NT2/D1 (cell line): Measurements from ENCODE around the gene TMPRSS2.

Source experiments
- DNase-seq: peaks from one replicate; pipeline ENCODE4 v3.0.0-alpha.2; 2011; ENCODE audit warnings: low read depth, low spot score
- H3K27me3 ChIP-seq: 2 replicates; pipeline ENCODE4 v1.6.0; 2011; ENCODE audit warnings: mild to moderate bottlenecking; ENCODE audit not compliant: insufficient read length, insufficient read depth
- H3K36me3 ChIP-seq: 2 replicates; pipeline ENCODE4 v1.6.1; 2011; ENCODE audit warnings: mild to moderate bottlenecking, low read length, mixed read lengths; ENCODE audit not compliant: insufficient read depth, insufficient read length
- H3K4me1 ChIP-seq: 2 replicates; pipeline ENCODE4 v1.5.1; 2011; ENCODE audit not compliant: insufficient read depth, insufficient read length
- H3K4me3 ChIP-seq: 2 replicates; pipeline ENCODE4 v1.5.1; 2011; ENCODE audit warnings: low read depth; ENCODE audit not compliant: insufficient read length
- H3K9ac ChIP-seq: 2 replicates; pipeline ENCODE4 v1.6.0; 2011; ENCODE audit warnings: low read depth; ENCODE audit not compliant: insufficient read length
- H3K9me3 ChIP-seq: 2 replicates; pipeline ENCODE4 v1.5.1; 2011; ENCODE audit warnings: mild to moderate bottlenecking, low read length; ENCODE audit not compliant: insufficient read depth
- SUZ12 ChIP-seq: IDR thresholded peaks from 2 replicates; pipeline ENCODE4 v1.6.1; 2011; ENCODE audit not compliant: insufficient read length, insufficient read depth; ENCODE audit errors: extremely low read depth
- YY1 ChIP-seq: IDR thresholded peaks from 2 replicates; pipeline ENCODE4 v1.6.1; 2011; ENCODE audit not compliant: insufficient read length, insufficient read depth
- ZNF274 ChIP-seq: IDR thresholded peaks from 2 replicates; pipeline ENCODE4 v1.6.1; 2011; ENCODE audit warnings: mild to moderate bottlenecking, low read depth, low read length

The TMPRSS2 gene

GRCh38 chr21:41458121-41458520 lies 49.8 kb downstream of the TMPRSS2 start:
- peaks cover 13% of the 10 kb centered on the region; the same call in 1 of the 2 replicates for H3K9me3 ChIP-seq
- H3K27me3 ChIP-seq, result no peaks in the 10 kb centered on the region
- no peak overlapping the region for H3K4me3 ChIP-seq
- DNase-seq, result no peak
- H3K9ac ChIP-seq, result no peak overlapping the region
- H3K36me3 ChIP-seq, result no peaks in the 10 kb centered on the region
- peaks cover 18% of the 10 kb centered on the region for H3K4me1 ChIP-seq
- TF ChIP-seq SUZ12, result no peak
- no peak for TF ChIP-seq YY1
- no peak for TF ChIP-seq ZNF274

- H3K27me3 ChIP-seq, result no peaks in the 10 kb centered on the region
- H3K4me1 ChIP-seq, result peaks cover 20% of the 10 kb centered on the region
- no peak overlapping the region for H3K4me3 ChIP-seq
- TF ChIP-seq ZNF274 (no peak), YY1 (no peak), SUZ12 (no peak)
- H3K9ac ChIP-seq, result no peak overlapping the region
- H3K9me3 ChIP-seq, result no peaks in the 10 kb centered on the region
- no peaks in the 10 kb centered on the region for H3K36me3 ChIP-seq
- DNase-seq, result peak; percentile 48
Observed at GRCh38 chr21:41453761-41454160, 54.2 kb downstream of the TMPRSS2 start.

- Histone ChIP-seq H3K4me3 (no peak overlapping the region), H3K9ac (no peak overlapping the region), H3K36me3 (no peaks in the 10 kb centered on the region), H3K9me3 (no peaks in the 10 kb centered on the region), H3K27me3 (no peaks in the 10 kb centered on the region), H3K4me1 (peaks cover 14% of the 10 kb centered on the region)
- TF ChIP-seq YY1, result no peak
- no peak for TF ChIP-seq ZNF274
- no peak for TF ChIP-seq SUZ12
- no peak for DNase-seq
Observed at GRCh38 chr21:41453198-41453597, 54.8 kb downstream of the TMPRSS2 start.

- no peak for DNase-seq
- Histone ChIP-seq H3K9me3 (no peaks in the 10 kb centered on the region), H3K4me3 (no peak overlapping the region), H3K9ac (no peak overlapping the region), H3K36me3 (no peaks in the 10 kb centered on the region), H3K27me3 (no peaks in the 10 kb centered on the region), H3K4me1 (peaks cover 14% of the 10 kb centered on the region)
- TF ChIP-seq SUZ12, result no peak
- no peak for TF ChIP-seq YY1
- no peak for TF ChIP-seq ZNF274
Observed at GRCh38 chr21:41451753-41452676, 55.9 kb downstream of the TMPRSS2 start.

- Histone ChIP-seq H3K9ac (no peak overlapping the region), H3K9me3 (no peaks in the 10 kb centered on the region), H3K4me1 (peaks cover 11% of the 10 kb centered on the region), H3K36me3 (no peaks in the 10 kb centered on the region), H3K27me3 (no peaks in the 10 kb centered on the region), H3K4me3 (no peak overlapping the region)
- no peak for TF ChIP-seq YY1
- TF ChIP-seq ZNF274, result no peak
- TF ChIP-seq SUZ12, result no peak
- no peak for DNase-seq
Observed at GRCh38 chr21:41449613-41450012, 58.3 kb downstream of the TMPRSS2 start.

- Histone ChIP-seq H3K4me1 (no peaks in the 10 kb centered on the region), H3K4me3 (no peak overlapping the region), H3K36me3 (no peaks in the 10 kb centered on the region), H3K9me3 (no peaks in the 10 kb centered on the region), H3K9ac (no peak overlapping the region), H3K27me3 (no peaks in the 10 kb centered on the region)
- no peak for DNase-seq
- TF ChIP-seq ZNF274 (no peak), SUZ12 (no peak)
Observed at GRCh38 chr21:41447356-41447755, 60.6 kb downstream of the TMPRSS2 start.

GRCh38 chr21:41446586-41446985 lies 61.4 kb downstream of the TMPRSS2 start:
- no peaks in the 10 kb centered on the region for H3K9me3 ChIP-seq
- H3K27me3 ChIP-seq, result no peaks in the 10 kb centered on the region
- no peak overlapping the region for H3K9ac ChIP-seq
- no peak for DNase-seq
- no peak for TF ChIP-seq ZNF274
- no peak for TF ChIP-seq SUZ12
- no peak for TF ChIP-seq YY1
- no peak overlapping the region for H3K4me3 ChIP-seq
- no peaks in the 10 kb centered on the region for H3K4me1 ChIP-seq
- no peaks in the 10 kb centered on the region for H3K36me3 ChIP-seq
